ENCODE measurements around the gene UPB1. TPM values are rescaled to one million over a fixed set of nuclear protein-coding genes. Genes with fewer than 3 reads are reported as not detected.

UPB1 gene
- total and polyA plus RNA-seq, 10 of the 15 experiments (the other 5 are each of a cell fraction or from before 2014, with no cell fraction given): 0.89 to 20.5 (median 3.1) TPM

DNA sequence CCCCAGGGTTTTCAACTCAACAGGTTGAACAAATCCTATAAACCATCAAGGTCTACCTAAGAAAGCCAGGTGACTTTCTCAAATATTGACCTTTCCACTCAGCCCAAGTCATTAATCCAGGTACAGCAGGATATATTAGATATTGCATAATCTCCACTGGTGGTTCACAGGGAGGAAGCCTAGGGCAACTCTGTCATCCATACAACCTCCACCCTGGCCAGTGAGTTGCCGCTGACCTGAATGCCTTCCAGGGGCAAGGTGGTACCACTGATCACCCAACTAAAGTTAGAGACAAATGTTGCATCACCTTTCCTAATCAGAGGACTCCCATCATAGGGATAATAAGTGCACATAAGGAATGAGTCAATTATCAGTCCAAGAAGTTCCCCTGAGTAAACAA lies 36.9 kb downstream of the UPB1 start:
- DNase-seq (ENCODE audit: low read depth, low spot score) (no peak), ATAC-seq (no peak), FAIRE-seq (no peak)
- H3K9ac ChIP-seq (ENCODE audit: control insufficient read depth, insufficient read depth, low read length): no peak overlapping the region
- POLR2A ChIA-PET: no interaction called here
- H3K27ac ChIP-seq (ENCODE audit: control insufficient read depth, insufficient read depth): no peak overlapping the region
- no peaks in the 10 kb centered on the region for H3K4me1 ChIP-seq (ENCODE audit: control insufficient read depth, insufficient read depth, low read length)
- TF ChIP-seq SMC3 (IDR thresholded peaks at IDR 0.05; ENCODE audit: borderline replicate concordance, low read length) (no peak), NBN (IDR thresholded peaks at IDR 0.05) (no peak), CBX3 (IDR thresholded peaks at IDR 0.05; ENCODE audit: borderline replicate concordance, low read depth) (no peak), CHD1 (IDR thresholded peaks at IDR 0.05; ENCODE audit: low read depth, low read length) (no peak), ZNF207 (IDR thresholded peaks at IDR 0.05; ENCODE audit: borderline replicate concordance) (no peak), CBX5 (IDR thresholded peaks at IDR 0.05; ENCODE audit: low read depth) (no peak), MEF2B (IDR thresholded peaks at IDR 0.05; ENCODE audit: partially characterized antibody, poor library complexity, severe bottlenecking) (no peak), SMAD5 (IDR thresholded peaks at IDR 0.05; ENCODE audit: low read depth) (no peak)
- TF ChIP-seq, protein P1, sequence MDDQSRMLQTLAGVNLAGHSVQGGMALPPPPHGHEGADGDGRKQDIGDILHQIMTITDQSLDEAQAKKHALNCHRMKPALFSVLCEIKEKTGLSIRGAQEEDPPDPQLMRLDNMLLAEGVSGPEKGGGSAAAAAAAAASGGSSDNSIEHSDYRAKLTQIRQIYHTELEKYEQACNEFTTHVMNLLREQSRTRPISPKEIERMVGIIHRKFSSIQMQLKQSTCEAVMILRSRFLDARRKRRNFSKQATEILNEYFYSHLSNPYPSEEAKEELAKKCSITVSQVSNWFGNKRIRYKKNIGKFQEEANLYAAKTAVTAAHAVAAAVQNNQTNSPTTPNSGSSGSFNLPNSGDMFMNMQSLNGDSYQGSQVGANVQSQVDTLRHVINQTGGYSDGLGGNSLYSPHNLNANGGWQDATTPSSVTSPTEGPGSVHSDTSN (IDR thresholded peaks at IDR 0.05; ENCODE audit: insufficient replicate concordance, low read depth, low read length): no peak
- intact Hi-C loops (cut with micrococcal nuclease; ENCODE audit: unreplicated experiment) (no loop called here), in situ Hi-C loops (cut with MboI) (no loop called here)
- no TSS peak for BruUV-seq (replicated peaks)
- H3K4me3 ChIP-seq: no peak overlapping the region
- CTCF ChIA-PET: interaction anchor here (11.7 kb wide), 1 partner anchor 25 kb away, joined by 213 read pairs; no protein-coding TSS in a partner anchor
- no peaks in the 10 kb centered on the region; a peak in 1 of 4 replicates for H3K36me3 ChIP-seq (ENCODE audit: control insufficient read depth in 2 of 2, insufficient read depth in 2 of 2, low read length in 1 of 2)
- no peak overlapping the region for H2AFZ ChIP-seq (ENCODE audit: control insufficient read depth, low read depth, low read length)
- RAD21 ChIA-PET (ENCODE audit: unreplicated experiment): no interaction called here
- SMC1A ChIA-PET (ENCODE audit: uncharacterized antibody, unreplicated experiment): no interaction called here
- H3K9me3 ChIP-seq (replicated peaks; ENCODE audit: control insufficient read depth, insufficient read depth, low read length): no peaks in the 10 kb centered on the region
- H3K79me2 ChIP-seq (ENCODE audit: control insufficient read depth, insufficient read depth, low read length): no peaks in the 10 kb centered on the region
- 100% methylated on average over 1 of the region's 1 CpG for WGBS (ENCODE audit: insufficient coverage, insufficient replicate concordance, low lambda C conversion rate, missing lambda C conversion rate)
- no peaks in the 10 kb centered on the region for H4K20me1 ChIP-seq (ENCODE audit: control insufficient read depth, insufficient read depth)
- no peaks in the 10 kb centered on the region for H3K27me3 ChIP-seq (replicated peaks in 1 of 2; ENCODE audit: control insufficient read depth in 2 of 2, insufficient read depth in 2 of 2, low read length in 1 of 2)
- H3K4me2 ChIP-seq (ENCODE audit: control insufficient read depth, insufficient read depth): no peak overlapping the region

All from GM12878 (cell line).